GM13977 (cell line): ENCODE data around the gene ESPNL.

ENCODE experiments used
- DNase-seq: peaks from one replicate; pipeline ENCODE4 v3.0.0; 2012; ENCODE audit warnings: low spot score
- in situ Hi-C: fragments of 300-500 bp; cut with MboI; formaldehyde crosslinking; loops from one replicate; pipeline ENCODE4 v1.12.0; 2022; ENCODE audit warnings: low sequenced_read_pairs, low pct_unique_long_range_greater_than_20kb, mixed read lengths, inconsistent platforms; ENCODE audit not compliant: unreplicated experiment
- TF ChIP-seq, protein P1 (sequence below): IDR thresholded peaks from 2 replicates; pipeline ENCODE4 v1.5.1; 2012; ENCODE audit warnings: mild to moderate bottlenecking, control low read depth; ENCODE audit not compliant: insufficient read depth; ENCODE audit errors: extremely low read depth, missing control alignments

Gene ESPNL

DNA sequence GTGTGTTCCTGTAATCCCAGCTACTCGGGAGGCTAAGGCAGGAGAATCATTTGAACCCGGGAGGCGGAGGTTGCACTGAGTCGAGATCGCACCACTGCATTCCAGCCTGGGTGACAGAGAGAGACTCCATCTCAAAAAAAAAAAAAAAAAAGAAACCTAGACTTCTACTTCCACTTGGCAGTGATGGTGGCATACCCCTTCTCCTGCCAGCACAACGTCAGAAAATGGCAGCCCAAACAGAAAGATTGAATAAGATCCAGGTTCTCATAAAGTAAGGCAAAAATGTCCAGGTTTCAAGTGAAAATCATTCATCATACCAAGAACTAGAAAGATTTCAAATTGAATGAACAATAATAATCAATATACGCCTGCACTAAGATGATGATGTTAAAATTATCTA, 15.4 kb upstream of the ESPNL start:
- DNase-seq = no peak
- TF ChIP-seq, protein P1, sequence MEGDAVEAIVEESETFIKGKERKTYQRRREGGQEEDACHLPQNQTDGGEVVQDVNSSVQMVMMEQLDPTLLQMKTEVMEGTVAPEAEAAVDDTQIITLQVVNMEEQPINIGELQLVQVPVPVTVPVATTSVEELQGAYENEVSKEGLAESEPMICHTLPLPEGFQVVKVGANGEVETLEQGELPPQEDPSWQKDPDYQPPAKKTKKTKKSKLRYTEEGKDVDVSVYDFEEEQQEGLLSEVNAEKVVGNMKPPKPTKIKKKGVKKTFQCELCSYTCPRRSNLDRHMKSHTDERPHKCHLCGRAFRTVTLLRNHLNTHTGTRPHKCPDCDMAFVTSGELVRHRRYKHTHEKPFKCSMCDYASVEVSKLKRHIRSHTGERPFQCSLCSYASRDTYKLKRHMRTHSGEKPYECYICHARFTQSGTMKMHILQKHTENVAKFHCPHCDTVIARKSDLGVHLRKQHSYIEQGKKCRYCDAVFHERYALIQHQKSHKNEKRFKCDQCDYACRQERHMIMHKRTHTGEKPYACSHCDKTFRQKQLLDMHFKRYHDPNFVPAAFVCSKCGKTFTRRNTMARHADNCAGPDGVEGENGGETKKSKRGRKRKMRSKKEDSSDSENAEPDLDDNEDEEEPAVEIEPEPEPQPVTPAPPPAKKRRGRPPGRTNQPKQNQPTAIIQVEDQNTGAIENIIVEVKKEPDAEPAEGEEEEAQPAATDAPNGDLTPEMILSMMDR = no peak
- in situ Hi-C loops = no loop called here

DNA sequence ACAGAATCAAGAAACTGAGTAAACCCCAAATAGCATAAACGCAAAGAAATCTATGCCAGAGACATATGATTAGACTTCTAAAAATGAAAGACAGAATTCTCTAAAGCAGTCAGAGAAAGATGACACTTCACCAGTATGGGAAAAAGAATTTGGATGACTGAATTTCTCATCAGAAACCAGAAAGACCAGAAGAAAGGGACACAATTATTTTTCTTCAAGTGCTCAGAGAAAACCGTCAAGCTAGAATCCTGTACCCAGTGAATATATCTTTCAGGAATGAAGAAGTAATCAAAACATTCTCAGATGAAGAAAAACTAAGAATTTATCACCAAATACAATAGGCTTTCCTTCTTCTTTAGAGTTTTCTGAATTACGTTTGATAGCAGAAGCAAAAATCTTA, 14.2 kb upstream of the ESPNL start:
- TF ChIP-seq, protein P1 = no peak
- in situ Hi-C loops = no loop called here
- no peak for DNase-seq

DNA sequence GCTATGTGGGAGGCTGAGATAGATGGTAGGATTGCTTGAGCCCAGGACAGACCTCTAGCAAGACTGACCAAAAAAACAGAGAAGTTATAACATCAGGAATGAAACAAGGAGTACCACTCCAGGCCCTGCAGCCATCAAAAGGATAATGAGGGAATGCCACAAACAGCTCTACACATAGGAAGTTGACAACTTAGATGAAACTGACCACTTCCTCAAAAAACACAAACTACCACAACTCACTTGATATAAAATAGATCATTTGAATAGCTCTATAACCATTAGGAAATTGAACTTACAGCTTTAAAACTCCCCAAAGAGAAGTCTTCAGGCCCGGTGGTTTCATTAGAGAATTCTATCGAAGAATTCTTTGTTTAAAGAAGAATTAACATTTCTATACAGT, 12.9 kb upstream of the ESPNL start:
- DNase-seq = no peak
- in situ Hi-C loops = no loop called here
- TF ChIP-seq, protein P1 = no peak

DNA sequence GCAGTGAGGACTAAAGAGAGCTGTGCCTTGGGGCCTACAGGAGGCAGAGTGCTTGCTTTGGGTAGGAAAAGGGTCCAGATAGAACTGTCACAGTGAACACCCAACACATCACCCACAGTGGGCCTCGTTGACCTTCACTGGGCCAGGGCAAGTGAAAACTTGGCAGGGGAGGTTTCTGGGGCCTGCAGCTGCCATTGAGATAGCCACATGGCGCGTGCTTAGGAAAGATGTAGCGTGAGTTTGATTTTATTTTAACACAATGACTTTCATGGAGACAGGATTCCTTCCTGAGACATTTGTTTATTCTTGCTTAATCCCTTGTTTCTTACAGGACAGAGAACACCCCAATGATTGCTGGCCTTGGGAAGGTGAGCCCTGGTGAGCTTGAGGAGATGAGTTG, 9.3 kb upstream of the ESPNL start:
- in situ Hi-C loops = no loop called here
- TF ChIP-seq, protein P1 = no peak
- DNase-seq = no peak

DNA sequence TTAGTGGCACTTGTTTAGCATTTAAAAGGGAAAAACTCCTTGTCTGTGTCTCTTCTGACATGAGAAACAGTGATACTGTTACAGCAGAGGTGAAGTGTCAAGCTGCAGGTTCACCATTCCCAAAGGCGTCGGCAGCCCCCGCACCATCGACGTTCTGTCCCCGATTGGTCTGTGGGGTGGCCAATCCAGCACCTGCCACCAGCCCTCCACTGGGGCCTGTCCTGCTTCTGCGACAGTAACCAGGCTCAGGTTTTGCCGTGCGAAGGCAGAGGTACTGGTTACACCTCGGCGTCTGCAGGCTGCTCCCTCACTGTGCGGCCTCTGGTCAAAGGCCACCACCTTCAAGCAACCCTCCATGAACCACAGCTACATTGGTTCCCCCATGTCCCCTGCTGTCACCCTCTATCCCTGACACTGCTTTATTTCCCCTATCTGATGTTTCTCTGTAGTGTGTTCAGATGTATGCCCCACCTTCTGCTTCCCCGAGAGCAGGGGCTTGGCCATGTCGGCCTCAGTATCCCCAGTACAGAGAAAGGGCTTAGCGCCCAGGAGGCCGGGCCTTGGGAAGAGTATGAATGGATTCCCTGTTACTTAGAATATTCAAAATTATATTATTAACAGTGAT, 8.6 kb upstream of the ESPNL start:
- peak; percentile 4 for DNase-seq
- TF ChIP-seq, protein P1 = no peak
- in situ Hi-C loops = no loop called here

DNA sequence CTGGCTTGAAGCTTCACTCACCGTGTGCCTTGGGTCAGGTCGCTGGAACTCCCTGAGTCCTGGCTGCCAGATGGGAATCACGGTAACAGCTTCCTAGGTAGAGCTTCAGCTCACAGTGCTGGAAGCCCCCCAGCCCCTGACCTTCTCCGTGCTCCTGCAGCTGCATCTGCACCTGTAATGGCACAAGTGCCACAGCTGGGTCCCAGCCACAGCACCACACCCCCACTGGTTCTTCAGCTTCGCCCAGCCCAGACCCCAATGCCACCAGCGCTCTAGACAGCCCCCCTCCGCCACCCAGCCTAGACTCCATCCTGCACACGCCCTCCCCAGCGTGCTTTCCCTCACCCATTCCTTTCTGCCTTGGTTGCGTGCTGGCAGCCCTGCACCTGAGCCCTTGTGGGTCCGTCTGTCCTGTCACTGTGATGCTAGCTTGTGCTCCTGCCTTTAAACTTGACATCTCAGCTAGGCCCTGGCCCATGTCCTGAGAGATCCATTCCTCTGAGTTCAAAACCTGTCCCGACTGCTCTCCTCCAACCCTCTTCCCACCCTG, 7.6 kb upstream of the ESPNL start:
- no peak for DNase-seq
- in situ Hi-C loops = no loop called here
- TF ChIP-seq, protein P1 = no peak
